ENCODE data around the gene XCL1.
A peak's percentile ranks its signal among the peaks of the same experiment; 100 is the strongest.
"Not testable (repeated sequence)": the region's sequence is repeated elsewhere in the genome, so short reads cannot be mapped to it uniquely, and the experiment has no call there.

The XCL1 gene

DNA sequence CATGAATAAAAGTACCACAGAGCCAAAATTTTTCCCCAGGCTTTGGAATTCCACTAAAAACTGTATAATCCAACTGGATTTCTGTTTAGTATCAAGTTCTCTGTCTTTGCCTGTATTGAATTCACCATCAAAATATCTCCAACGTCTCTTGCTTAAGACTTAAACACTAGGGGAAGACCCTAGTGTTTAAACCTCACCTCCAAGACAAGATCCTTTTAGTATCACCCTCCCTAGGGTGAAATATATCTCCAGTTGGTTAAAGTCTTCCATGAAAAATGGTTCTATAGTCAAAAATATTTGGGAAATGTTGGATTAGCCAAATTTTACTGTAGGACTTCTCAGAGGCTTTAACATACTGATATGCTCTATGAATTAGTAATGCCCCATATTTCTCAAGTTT is 8.1 kb upstream of the XCL1 start:
- in situ Hi-C loops (cut with MboI; ENCODE audit: low sequenced_read_pairs, unreplicated experiment) = loop anchor here (10.0 kb wide), 1 partner anchor 124 kb away; no protein-coding TSS in a partner anchor
- no peak for TF ChIP-seq CTCF (IDR thresholded peaks at IDR 0.05; ENCODE audit: borderline replicate concordance, control extremely low read depth, extremely low read depth, insufficient read depth, missing control alignments)
- DNase-seq (ENCODE audit: low spot score) = no peak

GRCh38 chr1:168570652-168571051 is 5.8 kb upstream of the XCL1 start:
- in situ Hi-C loops (cut with MboI; ENCODE audit: low sequenced_read_pairs, unreplicated experiment) = no loop called here
- no peak for DNase-seq (ENCODE audit: low spot score)
- TF ChIP-seq CTCF (IDR thresholded peaks at IDR 0.05; ENCODE audit: borderline replicate concordance, control extremely low read depth, extremely low read depth, insufficient read depth, missing control alignments) = no peak

DNA sequence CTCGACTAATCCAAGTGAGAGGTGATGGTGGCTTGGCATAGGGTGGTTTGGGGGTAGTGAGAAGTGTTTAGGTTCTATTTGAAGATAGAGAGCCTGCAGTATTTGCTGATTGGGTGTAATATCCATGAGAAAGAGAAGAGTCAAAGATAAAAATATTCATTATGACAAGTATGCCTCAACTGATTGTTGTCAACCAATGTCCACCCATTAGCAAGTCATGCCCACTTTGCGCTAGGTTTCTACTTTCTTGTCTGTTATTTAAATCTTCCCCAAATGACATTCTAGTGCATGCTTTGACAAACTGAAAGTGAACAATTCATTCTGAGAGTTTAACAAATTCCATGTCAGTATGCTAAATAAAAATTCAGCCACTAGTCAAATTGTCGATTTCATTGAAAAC is 3.8 kb upstream of the XCL1 start:
- no peak for TF ChIP-seq CTCF (IDR thresholded peaks at IDR 0.05; ENCODE audit: borderline replicate concordance, control extremely low read depth, extremely low read depth, insufficient read depth, missing control alignments)
- in situ Hi-C loops (cut with MboI; ENCODE audit: low sequenced_read_pairs, unreplicated experiment) = no loop called here
- DNase-seq (ENCODE audit: low spot score) = peak; percentile 10

- in situ Hi-C loops (cut with MboI; ENCODE audit: low sequenced_read_pairs, unreplicated experiment); DNase-seq (ENCODE audit: low spot score): not testable (repeated sequence)
Observed at GRCh38 chr1:168574234-168574633, 2.2 kb upstream of the XCL1 start.

DNA sequence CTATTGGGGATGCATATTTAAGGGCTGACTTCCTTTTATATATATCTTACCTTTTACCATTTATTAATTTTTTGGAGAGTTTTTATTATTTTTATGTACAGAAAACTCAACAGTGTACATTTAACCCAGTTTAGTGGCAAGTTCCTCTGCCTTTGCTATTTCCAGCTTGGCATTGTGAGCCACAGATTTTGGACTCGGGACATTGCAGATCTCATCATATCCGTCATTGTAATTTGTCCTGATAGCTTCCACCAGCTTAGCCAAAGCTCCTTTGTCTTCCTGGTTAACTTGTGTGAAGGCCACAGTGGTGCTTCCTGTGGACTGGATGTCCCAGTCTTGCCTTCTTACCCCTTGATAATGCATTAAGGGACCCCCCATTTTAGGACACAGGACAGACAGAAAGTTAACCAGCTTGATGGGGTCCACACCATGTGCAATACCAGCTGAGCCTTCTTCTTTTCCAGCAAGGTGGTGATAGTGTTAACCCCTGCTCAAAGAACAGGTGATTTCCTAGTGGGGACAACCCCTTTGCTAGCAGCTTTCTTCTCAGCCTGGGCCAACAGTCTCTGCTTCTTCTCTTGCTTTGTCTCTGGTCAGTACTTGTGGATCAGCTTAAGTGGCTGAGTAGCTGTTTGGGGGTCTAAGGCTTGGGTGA is 2.3 kb downstream of the XCL1 start:
- not testable (repeated sequence) for DNase-seq (ENCODE audit: low spot score)
- in situ Hi-C loops (cut with MboI; ENCODE audit: low sequenced_read_pairs, unreplicated experiment) = loop anchor here (25.0 kb wide), 1 partner anchor 241 kb away; no protein-coding TSS in a partner anchor

- in situ Hi-C loops (cut with MboI; ENCODE audit: low sequenced_read_pairs, unreplicated experiment) = loop anchor here (25.0 kb wide), 1 partner anchor 243 kb away; no protein-coding TSS in a partner anchor
- DNase-seq (ENCODE audit: low spot score) = not testable (repeated sequence)
Observed at GRCh38 chr1:168580290-168580689, 3.9 kb downstream of the XCL1 start.

DNA sequence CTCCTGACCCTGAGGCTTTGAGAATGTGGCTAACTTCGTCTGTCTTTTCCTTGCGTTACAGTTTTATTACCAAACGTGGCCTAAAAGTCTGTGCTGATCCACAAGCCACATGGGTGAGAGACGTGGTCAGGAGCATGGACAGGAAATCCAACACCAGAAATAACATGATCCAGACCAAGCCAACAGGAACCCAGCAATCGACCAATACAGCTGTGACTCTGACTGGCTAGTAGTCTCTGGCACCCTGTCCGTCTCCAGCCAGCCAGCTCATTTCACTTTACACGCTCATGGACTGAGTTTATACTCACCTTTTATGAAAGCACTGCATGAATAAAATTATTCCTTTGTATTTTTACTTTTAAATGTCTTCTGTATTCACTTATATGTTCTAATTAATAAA is 4.6 kb downstream of the XCL1 start:
- in situ Hi-C loops (cut with MboI; ENCODE audit: low sequenced_read_pairs, unreplicated experiment) = loop anchor here (25.0 kb wide), 1 partner anchor 244 kb away; no protein-coding TSS in a partner anchor
- not testable (repeated sequence) for DNase-seq (ENCODE audit: low spot score)

- no peak for DNase-seq (ENCODE audit: low spot score)
- TF ChIP-seq CTCF (IDR thresholded peaks at IDR 0.05; ENCODE audit: borderline replicate concordance, control extremely low read depth, extremely low read depth, insufficient read depth, missing control alignments) = no peak
Observed at GRCh38 chr1:168581817-168582572, 5.6 kb downstream of the XCL1 start.

More at GRCh38 chr1:168581817-168582572, 5.6 kb downstream of the XCL1 start:
- in situ Hi-C loops (cut with MboI; ENCODE audit: low sequenced_read_pairs, unreplicated experiment) = loop anchor here (25.0 kb wide), 1 partner anchor 245 kb away; no protein-coding TSS in a partner anchor

All from GM13976 (cell line).